Right atrium auricular region (tissue), 2 donors: ENCODE data around the gene MGLL. TPM values are rescaled to one million over a fixed set of nuclear protein-coding genes. Genes with fewer than 3 reads are reported as not detected.

Experiments
- DNase-seq: peaks from one replicate; pipeline ENCODE4 v3.0.0-alpha.2; 2019; ENCODE audit warnings: low spot score
- H3K27ac ChIP-seq, 2 donors: fragments of 200-600 bp; sonication (generic); 1 replicate in 1 of 2; 2 replicates in 1 of 2; pipeline ENCODE4 v1.5.1; 2016 to 2019
- H3K27me3 ChIP-seq, 2 donors: fragments of 200-600 bp; sonication (generic); one replicate each; pipeline versions ENCODE4 v1.5.1 to v1.6.0; 2017 to 2019
- H3K36me3 ChIP-seq: fragments of 200-600 bp; sonication (generic); one replicate; pipeline ENCODE4 v1.5.1; 2016
- H3K4me1 ChIP-seq, 2 donors: fragments of 200-600 bp; sonication (generic); one replicate each; pipeline versions ENCODE4 v1.5.1 to v1.6.0; 2017 to 2019
- H3K4me3 ChIP-seq, 2 donors: fragments of 200-600 bp; sonication (generic); 1 replicate in 1 of 2; 2 replicates in 1 of 2; pipeline ENCODE4 v1.5.1; 2017 to 2019; ENCODE audit warnings: mild to moderate bottlenecking in 1 of 2, moderate library complexity in 1 of 2
- H3K9me3 ChIP-seq, 2 donors: fragments of 200-600 bp; sonication (generic); one replicate each; pipeline ENCODE4 v1.5.1; 2019
- total RNA-seq, 2 donors: library from RNA; depleted of rRNA; stranded (reverse); fragments of >200 nt; gene quantifications; one replicate each; pipeline ENCODE4 v1.1.0, GENCODE V29; 2016
- TF ChIP-seq, protein P1 (sequence below), 2 donors: fragments of 200-600 bp; sonication (generic); IDR thresholded peaks; one replicate each; pipeline ENCODE4 v1.5.1; 2019; ENCODE audit warnings: antibody characterized with exemption in 2 of 2

The MGLL gene
- total RNA-seq, 2 donors from 2014 or later: 36.3 to 46.4 TPM

DNA sequence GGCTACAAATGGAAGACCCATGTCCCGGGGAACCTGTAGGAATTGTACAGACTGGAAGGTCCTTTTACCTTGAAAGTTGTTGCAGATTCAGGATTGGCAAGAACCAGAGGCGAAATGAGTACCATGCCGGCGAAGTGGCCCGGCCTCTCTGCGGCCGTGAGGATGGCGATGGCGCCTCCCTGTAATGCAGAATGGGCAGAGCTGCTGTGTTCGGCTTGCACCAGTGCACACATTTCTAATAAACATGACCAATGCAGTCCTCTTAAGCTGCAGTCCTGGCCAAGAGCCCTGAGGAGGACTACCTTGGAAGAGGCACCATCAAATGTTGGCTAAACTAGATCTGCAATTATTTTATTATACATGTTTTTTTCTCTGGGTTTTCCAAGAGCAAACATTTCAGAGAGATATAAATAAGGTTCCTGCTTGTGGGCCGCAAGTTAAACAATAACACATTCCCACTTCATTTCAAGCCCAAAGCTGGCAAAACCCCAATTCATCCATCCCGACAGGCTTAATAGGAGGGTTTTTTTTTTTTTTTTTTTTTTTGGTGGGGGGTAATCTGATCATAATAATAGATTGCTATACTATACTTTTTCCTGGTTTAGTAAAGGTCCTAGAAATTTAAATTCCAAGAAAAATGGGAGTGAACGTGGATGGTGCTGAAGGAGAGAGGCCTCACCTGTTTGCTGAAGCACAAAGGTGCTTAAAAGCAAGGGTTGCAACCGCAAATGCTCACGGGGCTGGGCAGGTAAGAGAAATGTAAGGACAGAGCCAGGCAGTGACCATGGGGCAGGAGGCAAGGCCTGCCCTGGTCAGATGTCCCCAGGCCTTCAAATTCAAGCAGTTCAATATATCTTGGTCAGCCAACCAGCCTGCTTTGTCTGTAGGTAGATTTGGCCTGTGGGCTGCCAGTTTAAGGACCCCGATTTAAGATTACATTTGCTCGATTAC, 101.1 kb downstream of the MGLL start:
- TF ChIP-seq, protein P1, sequence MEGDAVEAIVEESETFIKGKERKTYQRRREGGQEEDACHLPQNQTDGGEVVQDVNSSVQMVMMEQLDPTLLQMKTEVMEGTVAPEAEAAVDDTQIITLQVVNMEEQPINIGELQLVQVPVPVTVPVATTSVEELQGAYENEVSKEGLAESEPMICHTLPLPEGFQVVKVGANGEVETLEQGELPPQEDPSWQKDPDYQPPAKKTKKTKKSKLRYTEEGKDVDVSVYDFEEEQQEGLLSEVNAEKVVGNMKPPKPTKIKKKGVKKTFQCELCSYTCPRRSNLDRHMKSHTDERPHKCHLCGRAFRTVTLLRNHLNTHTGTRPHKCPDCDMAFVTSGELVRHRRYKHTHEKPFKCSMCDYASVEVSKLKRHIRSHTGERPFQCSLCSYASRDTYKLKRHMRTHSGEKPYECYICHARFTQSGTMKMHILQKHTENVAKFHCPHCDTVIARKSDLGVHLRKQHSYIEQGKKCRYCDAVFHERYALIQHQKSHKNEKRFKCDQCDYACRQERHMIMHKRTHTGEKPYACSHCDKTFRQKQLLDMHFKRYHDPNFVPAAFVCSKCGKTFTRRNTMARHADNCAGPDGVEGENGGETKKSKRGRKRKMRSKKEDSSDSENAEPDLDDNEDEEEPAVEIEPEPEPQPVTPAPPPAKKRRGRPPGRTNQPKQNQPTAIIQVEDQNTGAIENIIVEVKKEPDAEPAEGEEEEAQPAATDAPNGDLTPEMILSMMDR (IDR thresholded peaks at IDR 0.05): no peak
- Histone ChIP-seq H3K27ac (peak overlapping the region in 1 of 2 donors; percentile 70), H3K4me1 (peaks cover 0 to 55% of the 10 kb centered on the region in 2 donors), H3K36me3 (peaks cover 18% of the 10 kb centered on the region), H3K4me3 (no peak overlapping the region), H3K27me3 (no peaks in the 10 kb centered on the region), H3K9me3 (no peaks in the 10 kb centered on the region)
- no peak for DNase-seq

GRCh38 chr3:127720161-127720823, 102.0 kb downstream of the MGLL start:
- Histone ChIP-seq H3K4me3 (no peak overlapping the region), H3K27me3 (no peaks in the 10 kb centered on the region), H3K27ac (no peak overlapping the region), H3K4me1 (peaks cover 0 to 63% of the 10 kb centered on the region in 2 donors), H3K36me3 (peaks cover 18% of the 10 kb centered on the region), H3K9me3 (no peaks in the 10 kb centered on the region)
- TF ChIP-seq, protein P1 (IDR thresholded peaks at IDR 0.05): no peak
- DNase-seq: no peak

DNA sequence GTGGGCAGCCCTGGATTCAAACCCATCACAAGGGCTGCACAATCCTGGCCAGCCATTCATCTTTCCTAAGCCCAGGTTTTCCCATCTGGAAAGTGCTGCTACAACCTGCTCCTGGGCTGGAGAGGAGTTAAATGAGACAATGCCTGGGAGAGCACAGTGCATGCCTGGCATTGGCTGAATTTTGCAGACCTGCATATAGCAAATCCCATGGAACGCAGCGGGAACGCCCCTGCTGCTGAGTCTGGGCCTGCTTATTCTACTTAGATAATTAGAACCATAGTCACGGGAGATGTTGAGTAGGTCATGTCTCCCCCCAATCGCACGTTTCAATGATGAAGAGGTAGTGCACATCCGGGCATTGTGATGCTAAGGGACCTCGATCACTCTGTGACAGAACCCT, 102.9 kb downstream of the MGLL start:
- DNase-seq: no peak
- Histone ChIP-seq H3K27me3 (no peaks in the 10 kb centered on the region), H3K4me3 (no peak overlapping the region), H3K4me1 (peaks cover 0 to 71% of the 10 kb centered on the region in 2 donors), H3K9me3 (no peaks in the 10 kb centered on the region), H3K36me3 (peaks cover 18% of the 10 kb centered on the region), H3K27ac (peak overlapping the region in 1 of 2 donors; percentile 9)
- TF ChIP-seq, protein P1 (IDR thresholded peaks at IDR 0.05): no peak

DNA sequence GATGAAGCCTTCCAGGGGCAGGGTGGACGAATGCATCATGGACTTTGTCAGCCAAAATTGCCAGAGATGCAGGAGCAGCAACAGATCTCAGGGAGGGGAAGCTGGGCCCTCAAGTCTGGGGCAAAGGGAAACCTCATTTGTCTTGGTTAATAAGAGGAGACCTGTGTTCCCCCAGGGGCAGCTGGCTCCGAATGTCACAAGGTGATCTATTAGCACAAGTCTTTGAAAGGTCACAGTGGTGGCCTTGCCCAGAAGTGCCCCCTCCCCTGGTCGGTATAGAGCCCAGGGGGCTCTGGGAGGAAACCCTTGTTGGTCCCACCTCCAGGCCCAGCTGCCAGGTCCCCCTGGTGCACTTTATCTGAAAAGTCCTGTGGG, 103.4 kb downstream of the MGLL start:
- DNase-seq: no peak
- peak overlapping the region; percentile 9 to 78 for H3K27ac ChIP-seq
- H3K27me3 ChIP-seq: no peaks in the 10 kb centered on the region
- peaks cover 18% of the 10 kb centered on the region for H3K36me3 ChIP-seq
- TF ChIP-seq, protein P1 (IDR thresholded peaks at IDR 0.05): no peak
- peaks cover 0 to 75% of the 10 kb centered on the region in 2 donors for H3K4me1 ChIP-seq
- no peak overlapping the region for H3K4me3 ChIP-seq
- H3K9me3 ChIP-seq: no peaks in the 10 kb centered on the region

- H3K4me3 ChIP-seq: no peak overlapping the region
- DNase-seq: no peak
- H3K4me1 ChIP-seq: peaks cover 0 to 75% of the 10 kb centered on the region in 2 donors
- no peaks in the 10 kb centered on the region for H3K9me3 ChIP-seq
- H3K27ac ChIP-seq: peak overlapping the region in 1 of 2 donors; percentile 78
- H3K27me3 ChIP-seq: no peaks in the 10 kb centered on the region
- H3K36me3 ChIP-seq: peaks cover 18% of the 10 kb centered on the region
- TF ChIP-seq, protein P1 (IDR thresholded peaks at IDR 0.05): no peak
Measured at GRCh38 chr3:127718245-127718915, 103.9 kb downstream of the MGLL start.
